Endothelial cell of umbilical vein (primary cell): ENCODE results near the gene SOAT1. TPM values are rescaled to one million over a fixed set of nuclear protein-coding genes. Genes with fewer than 3 reads are reported as not detected.

Experiments used
- BruUV-seq: library from RNA; stranded (reverse); fragments of 400-500 nt; replicated peaks from 2 replicates; lab custom pipeline; 2021; lab: Mats Ljungman, UMichigan
- CTCF ChIA-PET: fragments of 300-600, 350-600 bp; sonication (Branson Sonifier 250); formaldehyde crosslinking; loops from one replicate; lab custom pipeline; 2021; ENCODE audit warnings: antibody characterized with exemption, inconsistent platforms; lab: Charles Lee
- POLR2A ChIA-PET: fragments of 300-600, 350-600 bp; sonication (Branson Sonifier 250); formaldehyde crosslinking; loops from one replicate; lab custom pipeline; 2021; ENCODE audit warnings: antibody characterized with exemption, inconsistent platforms; lab: Charles Lee
- DNase-seq: peaks from one replicate; pipeline ENCODE4 v3.0.0-alpha.2; 2011; ENCODE audit warnings: low read depth, low spot score
- FAIRE-seq: peaks from 2 replicates; lab custom pipeline; 2011; peaks lifted over from hg19 to GRCh38; lab: Jason Lieb, UNC
- H2AFZ ChIP-seq: 2 replicates; pipeline ENCODE4 v1.6.0; 2012; ENCODE audit warnings: low read depth, low read length, control low read depth, inconsistent platforms
- H3K27ac ChIP-seq: 2 replicates; pipeline ENCODE4 v1.5.1; 2011; ENCODE audit warnings: low read depth, mild to moderate bottlenecking, control low read depth, low read length, moderate library complexity; ENCODE audit not compliant: insufficient read depth
- H3K27me3 ChIP-seq, 2 experiments: 2 replicates each; pipeline versions ENCODE4 v1.6.0 to v1.6.1; 2011; ENCODE audit warnings: low read length in 2 of 2, mixed read lengths in 1 of 2; ENCODE audit not compliant: control insufficient read depth in 2 of 2, insufficient read depth in 2 of 2
- H3K36me3 ChIP-seq, 2 experiments: 2 replicates in 1 of 2; 3 replicates in 1 of 2; pipeline ENCODE4 v1.5.1; 2011; ENCODE audit warnings: low read length in 2 of 2, mild to moderate bottlenecking in 1 of 2, moderate library complexity in 1 of 2; ENCODE audit not compliant: control insufficient read depth in 2 of 2, insufficient read depth in 2 of 2; ENCODE audit errors: extremely low read depth in 1 of 2
- H3K4me1 ChIP-seq: 3 replicates; pipeline ENCODE4 v1.5.1; 2011; ENCODE audit warnings: mild to moderate bottlenecking, low read length; ENCODE audit not compliant: control insufficient read depth, insufficient read depth; ENCODE audit errors: extremely low read depth
- H3K4me2 ChIP-seq: 2 replicates; pipeline ENCODE4 v1.6.1; 2011; ENCODE audit warnings: low read length, control low read depth, mixed read lengths; ENCODE audit not compliant: insufficient read depth
- H3K4me3 ChIP-seq, 3 experiments: fragments of 200-600 bp in 1 of 3; sonication (generic), shearing (Covaris generic) in 1 of 3; replicated peaks in 1 of 3; 2 replicates each; pipeline ENCODE4 v1.5.1; 2011 to 2016; ENCODE audit warnings: control low read depth in 3 of 3, low read length in 3 of 3, mild to moderate bottlenecking in 2 of 3, inconsistent platforms in 1 of 3, low read depth in 1 of 3, moderate library complexity in 1 of 3; ENCODE audit not compliant: insufficient read depth in 1 of 3
- H3K79me2 ChIP-seq: 2 replicates; pipeline ENCODE4 v1.6.0; 2012; ENCODE audit warnings: low read length, inconsistent platforms; ENCODE audit not compliant: control insufficient read depth, insufficient read depth
- H3K9ac ChIP-seq: replicated peaks from 2 replicates; pipeline ENCODE3; 2011; ENCODE audit warnings: low read length, control low read depth; ENCODE audit not compliant: insufficient read depth; ENCODE audit errors: extremely low read depth
- H3K9me1 ChIP-seq: replicated peaks from 3 replicates; pipeline ENCODE4 v1.6.0; 2011; ENCODE audit warnings: mild to moderate bottlenecking, low read length; ENCODE audit not compliant: control insufficient read depth, insufficient read depth; ENCODE audit errors: extremely low read depth
- H3K9me3 ChIP-seq: replicated peaks from 2 replicates; pipeline ENCODE4 v1.5.1; 2012; ENCODE audit warnings: low read length, inconsistent platforms; ENCODE audit not compliant: control insufficient read depth, insufficient read depth
- H4K20me1 ChIP-seq: replicated peaks from 2 replicates; pipeline ENCODE3; 2011; ENCODE audit warnings: mild to moderate bottlenecking, low read length; ENCODE audit not compliant: control insufficient read depth, insufficient read depth; ENCODE audit errors: extremely low read depth
- EZH2 ChIP-seq: IDR thresholded peaks from 2 replicates; pipeline ENCODE4 v1.6.1; 2012; ENCODE audit warnings: borderline replicate concordance, low read depth, mild to moderate bottlenecking, moderate library complexity, low read length, inconsistent platforms; ENCODE audit not compliant: severe bottlenecking
- FOS ChIP-seq: IDR thresholded peaks from 2 replicates; pipeline ENCODE4 v1.6.1; 2011; ENCODE audit warnings: mild to moderate bottlenecking, low read length, moderate library complexity, borderline replicate concordance; ENCODE audit not compliant: insufficient read depth
- GATA2 ChIP-seq: IDR thresholded peaks from 2 replicates; pipeline ENCODE4 v1.7.0; 2011; ENCODE audit warnings: low read depth, mild to moderate bottlenecking, moderate library complexity, mixed read lengths, low read length; ENCODE audit not compliant: insufficient read length, insufficient read depth
- MYC ChIP-seq: IDR thresholded peaks from one replicate; pipeline ENCODE4 v1.6.1; 2011; ENCODE audit warnings: mild to moderate bottlenecking, low read depth, low read length
- dilution Hi-C: fragments of 300-500 bp; cut with MboI; formaldehyde crosslinking; loops from one replicate; pipeline ENCODE4 v1.15.0; 2019; ENCODE audit warnings: low sequenced_read_pairs; ENCODE audit not compliant: extremely low pct_ligation_motif_present
- intact Hi-C: fragments of 100-400 bp; cut with micrococcal nuclease; formaldehyde crosslinking; loops from one replicate; pipeline ENCODE4 v1.10.0; 2022
- polyA plus RNA-seq, 4 experiments: library from polyadenylated mRNA; depleted of rRNA in 3 of 4; stranded (reverse) in 3 of 4; unstranded in 1 of 4; fragments of >200 nt; gene quantifications; 2 replicates each; pipeline versions ENCODE4 v1.2.1 to v1.2.3, GENCODE V29; 2011 to 2012; ENCODE audit warnings: missing spikeins in 1 of 4
- total RNA-seq: library from RNA; stranded (reverse); gene quantifications from 2 replicates; pipeline ENCODE4 v1.2.3, GENCODE V29; 2021
- TF ChIP-seq, protein P1 (sequence below): IDR thresholded peaks from 2 replicates; pipeline ENCODE4 v1.6.1; 2011; ENCODE audit not compliant: insufficient read depth, insufficient read length
- TF ChIP-seq, protein P2 (sequence below), 2 donors: IDR thresholded peaks; 1 replicate in 1 of 2; 2 replicates in 1 of 2; pipeline ENCODE4 v1.5.1; 2011; ENCODE audit warnings: low read length in 2 of 2, mild to moderate bottlenecking in 2 of 2, moderate library complexity in 2 of 2, control low read depth in 1 of 2, inconsistent platforms in 1 of 2, low read depth in 1 of 2; ENCODE audit not compliant: insufficient read depth in 1 of 2; ENCODE audit errors: extremely low read depth in 1 of 2

Gene SOAT1
- total and polyA plus RNA-seq, 2 donors (not counting 3 experiments of a cell fraction or from before 2014, with no cell fraction given) = 14.0 to 38.2 TPM

DNA sequence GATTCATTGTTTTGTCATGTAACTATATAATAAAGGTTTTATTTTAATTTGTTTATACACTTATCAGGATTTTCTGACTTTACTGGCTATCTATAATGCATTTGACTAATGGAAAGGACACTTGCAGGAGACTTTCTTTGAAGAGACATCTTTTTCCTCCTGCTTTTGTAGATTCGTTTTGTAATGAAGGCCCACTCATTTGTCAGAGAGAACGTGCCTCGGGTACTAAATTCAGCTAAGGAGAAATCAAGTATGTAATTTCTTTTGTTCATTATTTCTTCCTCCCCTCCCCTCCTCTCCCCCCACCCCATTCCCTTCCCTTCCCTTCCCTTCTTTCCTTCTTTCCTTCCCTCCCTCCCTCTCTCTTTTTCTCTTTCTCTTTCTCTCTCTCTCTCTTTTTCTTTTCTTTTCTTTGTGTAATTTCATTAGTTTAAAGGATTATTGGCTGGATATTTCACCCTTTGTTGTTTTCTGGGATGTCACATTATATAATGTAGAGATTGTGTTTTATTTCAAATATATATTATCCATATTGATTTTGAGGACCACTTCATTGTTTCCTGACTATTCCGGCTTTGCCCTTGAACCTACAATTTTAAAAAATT, 48.4 kb downstream of the SOAT1 start:
- no peak overlapping the region for H2AFZ ChIP-seq
- H3K9me1 ChIP-seq = no peaks in the 10 kb centered on the region
- no peak overlapping the region for H3K4me3 ChIP-seq
- no peak overlapping the region for H3K9ac ChIP-seq
- no peaks in the 10 kb centered on the region for H3K4me1 ChIP-seq
- CTCF ChIA-PET = no interaction called here
- dilution Hi-C loops = no loop called here
- H4K20me1 ChIP-seq = no peaks in the 10 kb centered on the region
- FAIRE-seq = no peak
- H3K9me3 ChIP-seq = no peaks in the 10 kb centered on the region
- no peak overlapping the region for H3K27ac ChIP-seq
- no peak for DNase-seq
- TF ChIP-seq GATA2 = no peak
- TF ChIP-seq EZH2 = no peak
- TF ChIP-seq FOS = no peak
- TF ChIP-seq MYC = no peak
- TF ChIP-seq, protein P1, sequence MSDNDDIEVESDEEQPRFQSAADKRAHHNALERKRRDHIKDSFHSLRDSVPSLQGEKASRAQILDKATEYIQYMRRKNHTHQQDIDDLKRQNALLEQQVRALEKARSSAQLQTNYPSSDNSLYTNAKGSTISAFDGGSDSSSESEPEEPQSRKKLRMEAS = no peak
- TF ChIP-seq, protein P2, sequence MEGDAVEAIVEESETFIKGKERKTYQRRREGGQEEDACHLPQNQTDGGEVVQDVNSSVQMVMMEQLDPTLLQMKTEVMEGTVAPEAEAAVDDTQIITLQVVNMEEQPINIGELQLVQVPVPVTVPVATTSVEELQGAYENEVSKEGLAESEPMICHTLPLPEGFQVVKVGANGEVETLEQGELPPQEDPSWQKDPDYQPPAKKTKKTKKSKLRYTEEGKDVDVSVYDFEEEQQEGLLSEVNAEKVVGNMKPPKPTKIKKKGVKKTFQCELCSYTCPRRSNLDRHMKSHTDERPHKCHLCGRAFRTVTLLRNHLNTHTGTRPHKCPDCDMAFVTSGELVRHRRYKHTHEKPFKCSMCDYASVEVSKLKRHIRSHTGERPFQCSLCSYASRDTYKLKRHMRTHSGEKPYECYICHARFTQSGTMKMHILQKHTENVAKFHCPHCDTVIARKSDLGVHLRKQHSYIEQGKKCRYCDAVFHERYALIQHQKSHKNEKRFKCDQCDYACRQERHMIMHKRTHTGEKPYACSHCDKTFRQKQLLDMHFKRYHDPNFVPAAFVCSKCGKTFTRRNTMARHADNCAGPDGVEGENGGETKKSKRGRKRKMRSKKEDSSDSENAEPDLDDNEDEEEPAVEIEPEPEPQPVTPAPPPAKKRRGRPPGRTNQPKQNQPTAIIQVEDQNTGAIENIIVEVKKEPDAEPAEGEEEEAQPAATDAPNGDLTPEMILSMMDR (IDR thresholded peaks at IDR 0.05; ENCODE audit: extremely low read depth in 1 of 2, insufficient read depth in 1 of 2, low read depth in 1 of 2, low read length in 2 of 2) = no peak
- intact Hi-C loops = no loop called here
- no peaks in the 10 kb centered on the region for H3K36me3 ChIP-seq
- POLR2A ChIA-PET = interaction anchor here (0.6 kb wide), 1 partner anchor 783 kb away, joined by 4 read pairs; no protein-coding TSS in a partner anchor
- no peaks in the 10 kb centered on the region for H3K27me3 ChIP-seq
- no TSS peak for BruUV-seq
- H3K4me2 ChIP-seq = no peak overlapping the region
- H3K79me2 ChIP-seq = no peaks in the 10 kb centered on the region
